Fibroblast of skin of left biceps (primary cell): ENCODE results near the gene NEK2.
"Not testable (repeated sequence)": the region's sequence is repeated elsewhere in the genome, so short reads cannot be mapped to it uniquely, and the experiment has no call there.

ENCODE experiments used
- DNase-seq, 2 experiments: peaks; one replicate each; pipeline ENCODE4 v3.0.0-alpha.2; 2013; ENCODE audit warnings: low read depth in 2 of 2

Gene NEK2

DNA sequence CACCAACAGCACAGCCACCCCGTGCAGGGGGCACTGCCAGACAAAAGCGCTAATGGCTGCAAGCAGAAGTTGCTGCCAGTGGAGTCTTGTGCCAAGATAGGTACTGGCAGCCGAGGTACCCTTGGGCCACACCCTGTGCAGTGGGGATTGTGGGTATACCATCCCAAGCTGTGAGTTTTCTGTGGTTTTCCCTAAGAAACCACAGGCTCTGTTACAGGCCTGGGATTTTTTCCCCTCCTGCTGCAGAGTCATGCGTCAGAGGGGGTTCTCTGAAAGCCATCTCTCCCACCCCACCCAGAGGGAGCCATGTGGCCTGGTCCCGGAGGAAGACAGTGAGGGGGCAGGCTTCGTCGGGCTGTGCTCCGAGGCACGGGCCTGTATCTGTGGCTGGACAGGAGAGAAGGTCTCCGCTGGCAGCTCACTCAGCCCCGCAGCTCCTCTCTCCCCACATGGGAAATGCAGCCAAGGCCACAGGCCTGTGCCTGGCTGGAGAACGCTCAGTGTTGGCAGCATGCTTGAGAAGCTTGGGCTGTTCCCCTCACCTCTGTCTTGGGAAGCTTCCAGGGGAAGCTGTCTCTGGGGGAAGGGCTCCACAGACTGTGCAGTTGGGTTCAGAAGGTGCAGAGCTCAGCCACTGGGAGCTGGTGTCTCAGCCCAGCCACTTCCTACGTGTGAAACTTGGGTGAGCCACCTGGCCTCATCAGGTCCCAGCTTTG, 42.5 kb downstream of the NEK2 start:
- DNase-seq: peak; percentile 50 to 58

GRCh38 chr1:211632117-211632807, 43.2 kb downstream of the NEK2 start:
- DNase-seq: no peak

- no peak for DNase-seq
Observed at GRCh38 chr1:211631168-211631567, 44.3 kb downstream of the NEK2 start.

GRCh38 chr1:211630236-211631081, 45.0 kb downstream of the NEK2 start:
- DNase-seq: no peak

DNA sequence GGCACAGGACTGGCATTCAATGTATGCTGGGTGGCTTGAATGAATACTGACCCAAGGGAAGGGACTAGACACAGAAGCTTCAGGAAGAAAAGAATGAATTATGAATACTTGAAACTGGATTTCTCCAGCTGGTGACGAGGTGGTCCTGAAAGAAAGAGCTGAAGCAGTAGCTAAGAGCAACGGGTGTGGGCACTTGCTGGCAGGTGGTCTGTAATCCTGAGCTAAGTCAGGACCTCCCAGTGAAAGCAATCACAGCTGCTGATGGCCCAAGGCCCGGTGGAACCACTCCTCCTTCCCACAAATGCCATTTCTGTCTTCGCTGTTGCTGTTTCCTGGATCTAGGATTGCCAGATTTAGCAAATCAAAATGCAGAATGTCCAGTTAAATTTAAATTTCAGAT, 47.0 kb downstream of the NEK2 start:
- DNase-seq: no peak

GRCh38 chr1:211627259-211627658, 48.2 kb downstream of the NEK2 start:
- no peak for DNase-seq

GRCh38 chr1:211625866-211626265, 49.6 kb downstream of the NEK2 start:
- not testable (repeated sequence) for DNase-seq

DNA sequence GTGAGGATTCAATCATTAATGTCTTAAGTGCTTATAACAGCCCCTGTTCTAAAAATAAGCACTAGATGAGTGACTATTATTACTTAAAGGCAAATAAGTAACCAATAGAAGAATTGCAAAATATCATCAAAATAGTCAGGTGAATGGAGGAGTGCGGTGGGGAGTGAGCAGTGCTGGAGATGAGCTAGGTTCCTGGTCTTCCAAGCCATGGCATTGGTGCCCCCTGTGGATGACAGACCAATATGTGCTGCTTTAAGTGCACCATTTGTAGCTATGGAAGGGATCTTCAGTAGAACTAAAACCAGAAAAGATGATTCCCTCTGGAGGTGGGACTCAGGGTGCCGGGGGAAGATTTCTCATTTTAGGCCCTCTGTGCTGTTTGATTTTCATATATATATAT, 50.4 kb downstream of the NEK2 start:
- no peak for DNase-seq

- DNase-seq: no peak
Observed at GRCh38 chr1:211623515-211623914, 51.9 kb downstream of the NEK2 start.

DNA sequence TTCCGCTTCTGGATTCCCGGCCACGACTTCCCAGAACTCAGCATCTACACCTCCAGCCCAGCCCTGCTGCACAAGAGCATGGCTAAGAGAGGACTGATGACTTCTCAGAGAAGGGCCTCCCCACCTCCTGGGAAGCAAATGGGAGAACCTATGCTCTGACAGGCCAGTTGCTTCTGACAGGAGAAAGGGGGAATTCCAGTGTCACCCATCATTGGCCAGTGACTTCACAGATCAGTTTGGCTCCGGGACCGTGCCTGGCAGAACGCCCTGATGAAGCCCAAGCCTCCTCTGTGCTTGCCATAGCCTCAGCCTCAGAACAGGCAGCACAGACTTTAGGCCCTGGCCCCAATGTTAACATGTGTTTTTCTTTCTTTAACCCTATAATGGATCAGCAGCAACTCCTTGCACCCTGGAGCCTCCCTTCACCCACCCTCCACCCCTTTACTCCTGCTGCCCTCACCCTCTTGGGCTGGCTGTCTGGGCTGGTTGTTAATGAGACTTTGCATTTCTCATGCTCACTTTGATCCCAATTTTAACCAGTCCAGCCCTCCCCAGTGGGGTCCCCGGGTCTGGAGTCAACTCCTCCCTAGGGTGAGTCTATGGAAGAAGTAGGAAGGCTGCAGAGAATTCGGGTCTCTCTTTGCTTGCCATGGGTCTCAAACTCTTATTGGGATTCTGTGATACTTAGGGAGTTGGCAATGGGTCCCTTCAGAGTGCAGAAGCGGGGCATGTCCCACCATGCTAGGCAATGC, 53.8 kb downstream of the NEK2 start:
- DNase-seq: no peak

- DNase-seq: no peak
Observed at GRCh38 chr1:211620097-211620496, 55.3 kb downstream of the NEK2 start.

DNA sequence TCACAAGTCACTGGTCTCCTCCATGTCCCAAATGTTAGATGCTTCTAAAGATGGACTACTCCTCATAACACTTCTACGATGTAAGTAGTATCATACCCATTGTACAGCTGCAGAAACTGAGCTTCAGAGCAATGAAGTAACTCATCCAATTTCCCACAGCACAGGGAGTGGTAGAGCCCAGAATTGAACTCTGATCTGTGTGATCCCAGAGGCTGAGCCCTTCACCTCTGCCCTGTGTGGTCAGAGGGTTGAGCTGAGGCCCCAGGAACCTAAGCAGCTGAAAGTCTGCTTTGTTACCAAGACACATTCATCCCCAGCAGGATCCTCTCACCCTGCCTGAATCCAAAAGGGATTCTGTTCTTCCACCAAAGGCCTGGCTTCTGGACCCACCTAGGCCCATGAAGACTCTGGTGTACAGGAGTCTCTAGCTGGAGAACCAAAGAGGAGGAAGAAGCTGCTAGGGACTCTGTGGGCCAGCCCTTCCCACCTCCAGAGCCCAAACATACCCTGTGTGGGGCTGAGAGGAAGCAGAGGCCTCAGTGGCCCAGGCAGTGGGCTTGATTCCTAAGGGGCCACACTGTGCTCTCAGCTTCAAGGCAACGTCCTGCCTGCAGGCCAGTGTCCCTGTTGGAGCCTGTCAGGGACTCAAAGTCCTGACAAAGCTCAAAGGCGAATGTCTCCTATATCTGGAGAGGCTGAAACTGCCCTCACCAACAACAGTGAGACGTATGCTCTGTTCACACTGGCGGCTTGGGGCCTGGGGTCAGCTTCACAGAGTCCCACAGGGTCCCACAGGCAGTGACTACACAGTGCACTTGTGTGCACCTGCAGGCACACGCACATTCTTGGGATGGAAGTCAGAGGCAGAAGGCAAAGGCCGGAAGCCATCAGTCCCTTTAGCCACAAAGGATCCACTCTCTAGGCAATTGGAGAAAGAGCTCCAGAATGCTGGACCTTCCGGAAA, 56.1 kb downstream of the NEK2 start:
- DNase-seq: no peak

DNA sequence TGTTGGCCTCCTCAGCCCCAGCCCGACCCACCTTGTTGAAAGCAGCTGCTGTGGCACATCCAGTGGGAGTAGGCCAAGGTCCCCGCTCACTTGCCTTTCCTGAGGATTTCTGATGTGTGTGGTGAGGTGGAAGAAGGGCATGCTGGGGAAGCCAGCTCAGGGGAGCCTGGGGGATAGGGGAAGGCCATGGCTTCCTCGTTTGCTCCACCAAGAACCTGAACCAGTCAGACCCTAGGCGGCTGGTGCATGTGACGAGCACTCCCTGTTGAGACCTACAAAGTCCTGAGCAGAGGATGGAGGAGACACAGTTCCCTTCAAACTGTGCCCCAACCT, 58.5 kb downstream of the NEK2 start:
- DNase-seq: no peak

GRCh38 chr1:211616231-211616964, 59.0 kb downstream of the NEK2 start:
- DNase-seq: no peak

GRCh38 chr1:211614615-211615014, 60.8 kb downstream of the NEK2 start:
- no peak for DNase-seq

GRCh38 chr1:211613951-211614350, 61.5 kb downstream of the NEK2 start:
- DNase-seq: no peak

DNA sequence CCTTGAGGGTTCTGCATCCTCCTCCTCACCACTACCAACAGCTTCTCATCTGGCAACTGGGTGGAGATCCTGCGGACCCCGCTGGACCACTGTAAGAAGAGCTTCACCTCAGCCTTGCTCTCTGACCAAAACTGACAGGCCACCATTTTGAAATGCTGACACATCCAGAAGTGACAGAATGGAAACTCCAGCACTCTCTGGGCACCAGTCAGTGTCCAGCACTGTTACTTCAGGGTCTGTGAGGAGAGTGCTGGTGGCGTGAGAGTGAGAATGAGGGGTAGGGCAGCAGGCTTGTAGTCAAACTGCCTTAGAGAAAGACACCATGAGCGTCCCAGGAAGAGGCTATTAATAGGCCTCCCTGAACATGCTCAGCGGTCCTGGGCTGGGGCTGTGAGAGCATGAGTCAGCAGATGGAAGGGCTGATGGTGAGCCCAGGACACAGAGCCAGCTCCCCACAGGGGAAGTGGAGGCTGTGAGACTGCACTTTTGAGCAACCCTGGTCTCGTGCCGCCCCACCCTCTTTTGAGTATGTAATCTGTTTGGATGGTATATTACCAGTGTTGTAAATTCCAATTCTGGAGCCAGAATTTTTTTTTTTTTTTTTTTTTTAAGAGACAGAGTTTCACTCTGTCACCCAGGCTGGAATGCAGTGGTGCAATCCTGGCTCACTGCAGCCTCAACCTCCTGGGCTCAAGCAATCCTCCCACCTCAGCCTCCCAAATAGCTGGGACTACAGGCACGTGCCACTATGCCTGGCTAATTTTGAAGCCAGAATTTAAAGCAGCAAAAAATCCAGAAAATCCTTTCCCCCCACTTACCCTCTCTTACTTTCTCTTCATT, 62.1 kb downstream of the NEK2 start:
- DNase-seq: peak; percentile 77

GRCh38 chr1:211612786-211613107, 62.7 kb downstream of the NEK2 start:
- DNase-seq: no peak
